A549 (cell line): ENCODE data around the gene TLCD2. TPM values are rescaled to one million over a fixed set of nuclear protein-coding genes. Genes with fewer than 3 reads are reported as not detected.

Source experiments
- ATAC-seq, 2 experiments: fragments of 200-7000 bp in 1 of 2; fragments of >200 bp in 1 of 2; cut with Nextera tagmentation in 1 of 2; cut with Tn5 transposase in 1 of 2; 3 replicates each; pipeline versions ENCODE4 v1.8.0 to v1.9.1; 2018 to 2020; ENCODE audit warnings: mild to moderate bottlenecking in 1 of 2, moderate library complexity in 1 of 2
- CTCF ChIA-PET: fragments of 300-600 bp; sonication (Branson Sonifier 250); formaldehyde crosslinking; extraction: SDS; loops from one replicate; lab custom pipeline; 2021; ENCODE audit warnings: antibody characterized with exemption, inconsistent platforms; lab: Yijun Ruan, JAX
- POLR2A ChIA-PET: fragments of 350-600 bp; formaldehyde crosslinking; extraction: SDS; loops from one replicate; lab custom pipeline; 2021; ENCODE audit warnings: antibody characterized with exemption, inconsistent platforms; lab: Yijun Ruan, JAX
- DNase-seq, 2 experiments: peaks; one replicate each; pipeline versions ENCODE4 v3.0.0 to v3.0.0-alpha.2; 2011 to 2016; ENCODE audit warnings: low read depth in 1 of 2, low spot score in 1 of 2
- FAIRE-seq: peaks from 2 replicates; lab custom pipeline; 2011; peaks lifted over from hg19 to GRCh38; lab: Jason Lieb, UNC
- H3K27ac ChIP-seq, 2 experiments: fragments of >200 bp; sonication (Bioruptor Twin); formaldehyde crosslinking; 3 replicates each; pipeline ENCODE4 v1.5.1; 2016 to 2017
- H3K4me1 ChIP-seq: fragments of >200 bp; sonication (Bioruptor Twin); formaldehyde crosslinking; 3 replicates; pipeline ENCODE4 v1.6.1; 2016
- H3K4me2 ChIP-seq: fragments of >200 bp; sonication (Bioruptor Twin); formaldehyde crosslinking; 3 replicates; pipeline ENCODE4 v1.6.1; 2016
- H3K4me3 ChIP-seq: fragments of >200 bp; sonication (Bioruptor Twin); formaldehyde crosslinking; 3 replicates; pipeline ENCODE4 v1.5.1; 2016
- H3K9me3 ChIP-seq: fragments of >200 bp; sonication (Bioruptor Twin); formaldehyde crosslinking; 3 replicates; pipeline ENCODE4 v1.6.1; 2016
- ATOH8 ChIP-seq: fragments of 250-450 bp; sonication (Bioruptor Pico); IDR thresholded peaks from 2 replicates; pipeline ENCODE4 v1.5.0; 2020; ENCODE audit warnings: low read depth, mild to moderate bottlenecking, moderate library complexity
- CHD2 ChIP-seq: fragments of 150-350 bp; IDR thresholded peaks from 2 replicates; pipeline ENCODE4 v1.6.1; 2014; ENCODE audit warnings: low read length; ENCODE audit not compliant: partially characterized antibody
- CHD4 ChIP-seq: fragments of 200-600 bp; sonication (generic); IDR thresholded peaks from 2 replicates; pipeline ENCODE4 v1.6.1; 2016; ENCODE audit warnings: antibody characterized with exemption, mild to moderate bottlenecking, borderline replicate concordance
- EHMT2 ChIP-seq: fragments of 200-600 bp; sonication (generic); IDR thresholded peaks from 2 replicates; pipeline ENCODE4 v1.6.1; 2016; ENCODE audit warnings: antibody characterized with exemption, low read depth, mild to moderate bottlenecking, moderate library complexity
- ELK1 ChIP-seq: fragments of 150-350 bp; IDR thresholded peaks from 2 replicates; pipeline ENCODE4 v1.6.1; 2014; ENCODE audit warnings: low read depth, mild to moderate bottlenecking, low read length
- FOSL2 ChIP-seq, 2 experiments: fragments of 450-650 bp in 1 of 2; fragments of >200 bp in 1 of 2; sonication (Bioruptor Twin) in 1 of 2; formaldehyde crosslinking; IDR thresholded peaks; 2 replicates each; pipeline versions ENCODE4 v1.5.0 to v1.6.1; 2016 to 2020; ENCODE audit warnings: mild to moderate bottlenecking in 1 of 2, moderate library complexity in 1 of 2
- GATA3 ChIP-seq: IDR thresholded peaks from 2 replicates; pipeline ENCODE4 v1.6.1; 2012; ENCODE audit warnings: borderline replicate concordance
- HDAC2 ChIP-seq: fragments of 200-600 bp; sonication (generic); IDR thresholded peaks from 2 replicates; pipeline ENCODE4 v1.6.1; 2016
- HEYL ChIP-seq: fragments of 250-450 bp; sonication (Bioruptor Pico); IDR thresholded peaks from 2 replicates; pipeline ENCODE4 v1.8.0; 2021; ENCODE audit warnings: mild to moderate bottlenecking, moderate library complexity
- HOXA7 ChIP-seq: fragments of 250-450 bp; sonication (Bioruptor Pico); IDR thresholded peaks from 2 replicates; pipeline ENCODE4 v1.5.0; 2020; ENCODE audit warnings: mild to moderate bottlenecking, moderate library complexity
- HOXB13 ChIP-seq: fragments of 250-450 bp; sonication (Bioruptor Pico); IDR thresholded peaks from 2 replicates; pipeline ENCODE4 v1.5.0; 2020; ENCODE audit warnings: low read depth, mild to moderate bottlenecking, moderate library complexity
- JUN ChIP-seq, 2 experiments: fragments of >200 bp; sonication (Bioruptor Twin); formaldehyde crosslinking; IDR thresholded peaks; 2 replicates in 1 of 2; 3 replicates in 1 of 2; pipeline ENCODE4 v1.6.1; 2016 to 2017
- KDM1A ChIP-seq: fragments of 200-600 bp; sonication (generic); IDR thresholded peaks from 2 replicates; pipeline ENCODE4 v1.6.1; 2016; ENCODE audit warnings: low read depth, mild to moderate bottlenecking
- KDM5A ChIP-seq: fragments of 200-600 bp; sonication (generic); IDR thresholded peaks from 2 replicates; pipeline ENCODE4 v1.6.1; 2016; ENCODE audit warnings: antibody characterized with exemption, mild to moderate bottlenecking
- MAFK ChIP-seq: fragments of 450-650 bp; IDR thresholded peaks from 2 replicates; pipeline ENCODE4 v1.6.1; 2014; ENCODE audit not compliant: partially characterized antibody
- MAX ChIP-seq: IDR thresholded peaks from 2 replicates; pipeline ENCODE4 v1.6.1; 2012
- PHF8 ChIP-seq: fragments of 200-600 bp; sonication (generic); IDR thresholded peaks from 2 replicates; pipeline ENCODE4 v1.6.1; 2016; ENCODE audit warnings: low read depth, mild to moderate bottlenecking, antibody characterized with exemption, moderate library complexity, borderline replicate concordance
- POLR2AphosphoS2 ChIP-seq: conservative IDR thresholded peaks from 2 replicates; pipeline ENCODE4 v1.6.1; 2012; ENCODE audit warnings: low read length, improper control_type of control experiment, inconsistent platforms
- RARB ChIP-seq: fragments of 250-450 bp; sonication (Bioruptor Pico); IDR thresholded peaks from 2 replicates; pipeline ENCODE4 v1.8.0; 2021; ENCODE audit warnings: mild to moderate bottlenecking, moderate library complexity
- REST ChIP-seq: fragments of 200-600 bp; sonication (generic); IDR thresholded peaks from 2 replicates; pipeline ENCODE4 v1.6.1; 2016; ENCODE audit warnings: antibody characterized with exemption, mild to moderate bottlenecking, moderate library complexity
- RFX5 ChIP-seq: fragments of 450-650 bp; IDR thresholded peaks from 2 replicates; pipeline ENCODE4 v1.7.1; 2014; ENCODE audit warnings: antibody characterized with exemption, mild to moderate bottlenecking, moderate library complexity
- SMC3 ChIP-seq: fragments of >200 bp; sonication (Bioruptor Twin); formaldehyde crosslinking; IDR thresholded peaks from 3 replicates; pipeline ENCODE4 v1.6.1; 2018; ENCODE audit warnings: inconsistent platforms
- TFCP2L1 ChIP-seq: fragments of 250-450 bp; sonication (Bioruptor Pico); IDR thresholded peaks from 2 replicates; pipeline ENCODE4 v1.5.0; 2021; ENCODE audit warnings: mild to moderate bottlenecking
- TP53 ChIP-seq: fragments of 250-450 bp; sonication (Bioruptor Pico); IDR thresholded peaks from 2 replicates; pipeline ENCODE4 v1.5.0; 2021; ENCODE audit warnings: mild to moderate bottlenecking, moderate library complexity
- ZC3H11A ChIP-seq: fragments of 450-650 bp; IDR thresholded peaks from 2 replicates; pipeline ENCODE4 v1.6.1; 2014; ENCODE audit warnings: antibody characterized with exemption, mild to moderate bottlenecking
- WGBS: methylation state at CpG from one replicate; pipeline ENCODE4 v1.1.6; 2017; ENCODE audit errors: missing lambda C conversion rate; 5-methylcytosine and 5-hydroxymethylcytosine counted together
- polyA minus RNA-seq: library from RNA; depleted of rRNA, polyadenylated mRNA; stranded (reverse); fragments of >200 nt; gene quantifications from 2 replicates; pipeline ENCODE4 v1.2.3, GENCODE V29; 2011; rRNA and poly(A)+ RNA removed
- polyA plus RNA-seq, 4 experiments: library from polyadenylated mRNA; depleted of rRNA in 3 of 4; stranded (reverse); fragments of >200 nt; fragmentation: RNase III in 1 of 4; extraction: RNeasy Plus Mini Kit Qiagen cat#74134 plus additional on column Dnase treatment in 1 of 4; gene quantifications; 2 replicates in 3 of 4; 3 replicates in 1 of 4; pipeline ENCODE4 v1.2.3, GENCODE V29; 2011 to 2017
- TF ChIP-seq, protein P1 (sequence below): IDR thresholded peaks from 2 replicates; pipeline ENCODE4 v1.6.1; 2012
- TF ChIP-seq, protein P2 (sequence below): fragments of >200 bp; sonication (Bioruptor Twin); formaldehyde crosslinking; IDR thresholded peaks from 2 replicates; pipeline ENCODE4 v1.6.1; 2016
- TF ChIP-seq, protein P3 (sequence below): IDR thresholded peaks from 2 replicates; pipeline ENCODE4 v1.6.1; 2012; ENCODE audit warnings: low read depth, borderline replicate concordance

TLCD2 gene, protein sequence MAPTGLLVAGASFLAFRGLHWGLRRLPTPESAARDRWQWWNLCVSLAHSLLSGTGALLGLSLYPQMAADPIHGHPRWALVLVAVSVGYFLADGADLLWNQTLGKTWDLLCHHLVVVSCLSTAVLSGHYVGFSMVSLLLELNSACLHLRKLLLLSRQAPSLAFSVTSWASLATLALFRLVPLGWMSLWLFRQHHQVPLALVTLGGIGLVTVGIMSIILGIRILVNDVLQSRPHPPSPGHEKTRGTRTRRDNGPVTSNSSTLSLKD
- polyA plus RNA-seq (2011; rRNA removed) (3.4 and 4.5 TPM in 2 replicates), polyA plus RNA-seq (2017; fragmentation: RNase III; extraction: RNeasy Plus Mini Kit Qiagen cat#74134 plus additional on column Dnase treatment) (3.1 to 3.8 TPM (median 3.5 TPM) in 3 replicates), polyA minus RNA-seq (3.7 and 4.3 TPM in 2 replicates)
- polyA plus RNA-seq (2012; cell fraction: cytosol; rRNA removed) = 0.70 and 0.96 TPM in 2 replicates
- 0.71 and 0.89 TPM in 2 replicates for polyA plus RNA-seq (2012; cell fraction: nucleus; rRNA removed)

DNA sequence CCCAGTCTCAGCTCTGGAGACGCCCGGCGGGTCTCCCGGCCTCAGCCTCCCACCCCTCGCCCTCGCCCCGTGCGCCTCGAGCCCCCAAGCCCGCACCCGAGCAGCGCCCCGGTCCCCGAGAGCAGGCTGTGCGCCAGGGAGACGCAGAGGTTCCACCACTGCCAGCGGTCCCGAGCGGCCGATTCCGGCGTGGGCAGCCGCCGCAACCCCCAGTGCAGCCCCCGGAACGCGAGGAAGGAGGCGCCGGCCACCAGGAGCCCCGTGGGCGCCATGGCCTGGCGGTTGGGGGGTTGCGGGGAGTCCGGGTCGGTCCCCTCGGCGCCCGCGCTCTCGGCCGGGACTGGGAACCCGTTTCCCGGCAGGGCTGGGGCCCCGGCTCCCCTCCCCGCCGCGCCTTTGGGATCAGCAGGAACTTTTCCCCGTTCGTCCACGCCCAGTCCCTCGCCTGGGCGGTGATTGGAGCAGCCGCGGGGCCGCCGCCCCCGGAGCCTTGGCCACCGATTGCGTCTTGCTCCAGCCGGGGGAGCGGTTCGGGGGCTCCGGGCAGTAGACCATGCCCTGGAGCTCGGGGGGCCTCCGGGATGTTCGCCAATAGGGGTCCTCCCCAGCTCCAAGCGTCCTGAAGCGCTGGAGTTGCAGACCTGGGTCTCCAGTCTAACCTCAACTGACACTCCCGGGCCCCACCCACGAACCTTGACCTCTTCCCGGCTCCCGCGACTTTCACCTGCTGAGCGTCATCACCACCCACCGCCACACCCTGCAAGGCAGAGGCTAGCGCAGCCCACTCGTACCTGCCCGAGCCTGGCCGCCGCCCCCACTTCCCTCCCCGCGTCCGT is at the start of gene TLCD2:
Gene TLCD2 (minus strand): TSS at position 407 of the 836 bp plus-strand sequence. CDS start 135 bp downstream, at position 272.
- peak; percentile 51 to 68 for ATAC-seq
- peak; percentile 71 to 92 for DNase-seq
- Histone ChIP-seq H3K27ac (peak within 1 kb of the TSS; percentile 87 to 93), H3K4me1 (peaks cover 44% of the 10 kb centered on the region), H3K4me2 (peak within 1 kb of the TSS; percentile 88), H3K4me3 (peak within 1 kb of the TSS; percentile 78), H3K9me3 (no peaks in the 10 kb centered on the region)
- WGBS = under 1% methylated on average over 24 of the region's 83 CpGs
- ChIA-PET CTCF (interaction anchor here (1.1 to 8.4 kb wide), 7 partner anchors 10 to 62 kb away, joined by 3 to 43 read pairs (median 4); no protein-coding TSS in a partner anchor), POLR2A (no interaction called here)
- TF ChIP-seq JUN (IDR thresholded peaks at IDR 0.05) (peak; percentile 12 to 17; a peak in 3 of 5 replicates), MAX (peak; percentile 42; the same call in 1 of the 2 replicates), CHD4 (no peak), RFX5 (no peak), HOXA7 (CRISPR knock-in tag) (peak; percentile 96), ZC3H11A (no peak), HOXB13 (CRISPR knock-in tag) (no peak), RARB (CRISPR knock-in tag) (peak; percentile 96), ELK1 (no peak), SMC3 (no peak), GATA3 (peak; percentile 37; the same call in 1 of the 2 replicates), FOSL2 (IDR thresholded peaks at IDR 0.05) (no peak), FOSL2 (CRISPR knock-in tag; IDR thresholded peaks at IDR 0.05) (no peak; the same call in 1 of the 2 replicates), MAFK (no peak), CHD2 (peak; percentile 66), TP53 (CRISPR knock-in tag) (peak; percentile 88; the same call in 1 of the 2 replicates), HDAC2 (no peak), REST (no peak; the same call in 1 of the 2 replicates), KDM5A (no peak), EHMT2 (no peak), POLR2AphosphoS2 (no peak), KDM1A (no peak), ATOH8 (CRISPR knock-in tag) (no peak), HEYL (CRISPR knock-in tag) (peak; percentile 34; the same call in 1 of the 2 replicates), PHF8 (peak; percentile 34; the same call in 1 of the 2 replicates), TFCP2L1 (CRISPR knock-in tag) (peak; percentile 98)
- TF ChIP-seq, protein P1, sequence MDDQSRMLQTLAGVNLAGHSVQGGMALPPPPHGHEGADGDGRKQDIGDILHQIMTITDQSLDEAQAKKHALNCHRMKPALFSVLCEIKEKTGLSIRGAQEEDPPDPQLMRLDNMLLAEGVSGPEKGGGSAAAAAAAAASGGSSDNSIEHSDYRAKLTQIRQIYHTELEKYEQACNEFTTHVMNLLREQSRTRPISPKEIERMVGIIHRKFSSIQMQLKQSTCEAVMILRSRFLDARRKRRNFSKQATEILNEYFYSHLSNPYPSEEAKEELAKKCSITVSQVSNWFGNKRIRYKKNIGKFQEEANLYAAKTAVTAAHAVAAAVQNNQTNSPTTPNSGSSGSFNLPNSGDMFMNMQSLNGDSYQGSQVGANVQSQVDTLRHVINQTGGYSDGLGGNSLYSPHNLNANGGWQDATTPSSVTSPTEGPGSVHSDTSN = peak; percentile 83
- TF ChIP-seq, protein P2, sequence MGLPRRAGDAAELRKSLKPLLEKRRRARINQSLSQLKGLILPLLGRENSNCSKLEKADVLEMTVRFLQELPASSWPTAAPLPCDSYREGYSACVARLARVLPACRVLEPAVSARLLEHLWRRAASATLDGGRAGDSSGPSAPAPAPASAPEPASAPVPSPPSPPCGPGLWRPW = no peak
- TF ChIP-seq, protein P3, sequence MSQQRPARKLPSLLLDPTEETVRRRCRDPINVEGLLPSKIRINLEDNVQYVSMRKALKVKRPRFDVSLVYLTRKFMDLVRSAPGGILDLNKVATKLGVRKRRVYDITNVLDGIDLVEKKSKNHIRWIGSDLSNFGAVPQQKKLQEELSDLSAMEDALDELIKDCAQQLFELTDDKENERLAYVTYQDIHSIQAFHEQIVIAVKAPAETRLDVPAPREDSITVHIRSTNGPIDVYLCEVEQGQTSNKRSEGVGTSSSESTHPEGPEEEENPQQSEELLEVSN = 0 out of 2 replicates have a peak, but pooled peaks have one; percentile 12
- no peak for FAIRE-seq
